Neural crest cell (in vitro differentiated cells): Measurements from ENCODE around the gene POLR3K. TPM values are rescaled to one million over a fixed set of nuclear protein-coding genes. Genes with fewer than 3 reads are reported as not detected.

Experiments
- DNase-seq: peaks from one replicate; pipeline ENCODE4 v3.0.0; 2021; ENCODE audit warnings: low read depth, mixed read lengths, low spot score
- H3K27ac Mint-ChIP-seq: one replicate; pipeline ENCODE4 v1.8.0; 2021; ENCODE audit warnings: mild to moderate bottlenecking, mixed read lengths; ENCODE audit not compliant: unreplicated experiment
- H3K27me3 Mint-ChIP-seq: 2 replicates; pipeline ENCODE4 v1.8.0; 2021; ENCODE audit warnings: low read depth, mild to moderate bottlenecking, mixed read lengths
- H3K36me3 Mint-ChIP-seq: 2 replicates; pipeline ENCODE4 v1.8.0; 2021; ENCODE audit warnings: low read depth, mild to moderate bottlenecking, mixed read lengths
- H3K4me1 Mint-ChIP-seq: 2 replicates; pipeline ENCODE4 v1.8.0; 2021; ENCODE audit warnings: mixed read lengths
- H3K4me3 Mint-ChIP-seq: one replicate; pipeline ENCODE4 v1.8.0; 2021; ENCODE audit warnings: mild to moderate bottlenecking, mixed read lengths
- H3K9me3 Mint-ChIP-seq: 2 replicates; pipeline ENCODE4 v1.8.0; 2021; ENCODE audit warnings: mixed read lengths
- total RNA-seq: library from RNA; stranded (reverse); gene quantifications from 2 replicates; pipeline ENCODE4 v1.2.1, GENCODE V29; 2021
- TF ChIP-seq, protein P1 (sequence below): fragments of 200-600 bp; sonication (generic); conservative IDR thresholded peaks from 2 replicates; pipeline ENCODE4 v1.5.0; 2021; ENCODE audit warnings: antibody characterized with exemption, mild to moderate bottlenecking

POLR3K gene
- total RNA-seq, 1 donor from 2014 or later = 36.7 TPM

DNA sequence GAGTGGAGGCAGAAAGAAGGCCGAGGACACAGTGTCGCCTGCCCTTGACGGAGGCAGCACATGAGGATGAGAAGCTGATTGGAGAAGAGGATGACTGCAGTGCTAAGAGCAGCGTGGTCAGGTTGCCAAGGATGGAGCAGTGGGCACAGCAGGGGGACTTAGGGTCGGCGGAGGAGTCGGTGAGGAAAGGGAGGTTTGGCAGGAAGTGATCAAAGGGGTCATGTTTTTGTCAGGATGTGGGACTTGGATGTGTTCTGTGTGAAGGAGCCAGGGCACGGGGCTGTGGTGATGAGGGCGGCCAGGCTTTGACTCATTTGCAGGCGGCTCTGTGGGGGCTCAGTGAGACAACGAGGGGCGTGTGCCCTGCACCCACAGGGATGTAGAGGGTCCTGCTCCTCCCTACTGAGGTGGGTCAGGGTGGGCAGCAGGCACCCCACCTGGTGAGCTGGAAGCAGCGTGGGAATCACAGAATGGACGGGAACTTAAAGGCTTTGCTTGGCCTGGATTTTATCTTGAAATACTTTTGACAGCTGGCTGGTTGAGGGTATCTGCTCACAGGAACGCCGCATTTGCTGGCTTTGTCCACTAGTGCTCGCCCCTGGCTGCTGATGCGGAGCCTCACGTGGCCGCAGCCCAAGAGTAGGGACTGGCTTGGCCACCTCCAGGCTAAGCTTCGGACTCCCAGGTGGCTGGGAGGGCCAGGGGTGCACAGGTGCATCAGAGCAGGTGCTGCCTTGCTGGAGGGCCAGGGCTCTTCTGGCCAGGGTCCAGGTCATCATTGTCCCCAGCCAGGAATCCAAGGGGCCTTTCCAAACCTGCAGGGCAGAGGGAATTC is 30.6 kb upstream of the POLR3K start:
- TF ChIP-seq, protein P1, sequence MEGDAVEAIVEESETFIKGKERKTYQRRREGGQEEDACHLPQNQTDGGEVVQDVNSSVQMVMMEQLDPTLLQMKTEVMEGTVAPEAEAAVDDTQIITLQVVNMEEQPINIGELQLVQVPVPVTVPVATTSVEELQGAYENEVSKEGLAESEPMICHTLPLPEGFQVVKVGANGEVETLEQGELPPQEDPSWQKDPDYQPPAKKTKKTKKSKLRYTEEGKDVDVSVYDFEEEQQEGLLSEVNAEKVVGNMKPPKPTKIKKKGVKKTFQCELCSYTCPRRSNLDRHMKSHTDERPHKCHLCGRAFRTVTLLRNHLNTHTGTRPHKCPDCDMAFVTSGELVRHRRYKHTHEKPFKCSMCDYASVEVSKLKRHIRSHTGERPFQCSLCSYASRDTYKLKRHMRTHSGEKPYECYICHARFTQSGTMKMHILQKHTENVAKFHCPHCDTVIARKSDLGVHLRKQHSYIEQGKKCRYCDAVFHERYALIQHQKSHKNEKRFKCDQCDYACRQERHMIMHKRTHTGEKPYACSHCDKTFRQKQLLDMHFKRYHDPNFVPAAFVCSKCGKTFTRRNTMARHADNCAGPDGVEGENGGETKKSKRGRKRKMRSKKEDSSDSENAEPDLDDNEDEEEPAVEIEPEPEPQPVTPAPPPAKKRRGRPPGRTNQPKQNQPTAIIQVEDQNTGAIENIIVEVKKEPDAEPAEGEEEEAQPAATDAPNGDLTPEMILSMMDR = no peak
- H3K27ac Mint-ChIP-seq = peak overlapping the region; percentile 35
- no peaks in the 10 kb centered on the region for H3K27me3 Mint-ChIP-seq
- H3K36me3 Mint-ChIP-seq = no peaks in the 10 kb centered on the region
- peaks cover 9% of the 10 kb centered on the region for H3K4me1 Mint-ChIP-seq
- DNase-seq = no peak
- H3K9me3 Mint-ChIP-seq = no peaks in the 10 kb centered on the region
- peak overlapping the region; percentile 45 for H3K4me3 Mint-ChIP-seq

DNA sequence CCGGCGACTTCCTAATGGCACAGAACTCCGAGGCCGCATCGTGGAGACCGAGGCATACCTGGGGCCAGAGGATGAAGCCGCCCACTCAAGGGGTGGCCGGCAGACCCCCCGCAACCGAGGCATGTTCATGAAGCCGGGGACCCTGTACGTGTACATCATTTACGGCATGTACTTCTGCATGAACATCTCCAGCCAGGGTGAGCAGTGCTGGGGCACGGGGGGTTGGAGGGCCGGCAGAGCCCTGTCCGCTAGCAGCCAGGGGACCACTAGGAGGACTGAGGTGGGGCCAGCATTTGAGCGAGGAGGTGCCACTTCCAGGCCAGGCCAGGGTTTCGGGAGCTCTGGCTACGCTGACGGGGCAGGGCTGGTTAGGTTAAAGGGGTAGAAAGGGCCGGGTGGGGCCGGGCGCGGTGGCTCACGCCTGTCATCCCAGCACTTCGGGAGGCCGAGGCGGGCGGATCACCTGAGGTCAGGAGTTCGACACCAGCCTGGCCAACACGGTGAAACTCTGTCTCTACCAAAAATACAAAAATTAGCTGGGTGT is 29.7 kb upstream of the POLR3K start:
- Mint-ChIP-seq H3K27ac (no peak overlapping the region), H3K4me3 (no peak overlapping the region), H3K9me3 (no peaks in the 10 kb centered on the region), H3K36me3 (no peaks in the 10 kb centered on the region), H3K27me3 (no peaks in the 10 kb centered on the region), H3K4me1 (peaks cover 14% of the 10 kb centered on the region)
- TF ChIP-seq, protein P1 = no peak
- no peak for DNase-seq

DNA sequence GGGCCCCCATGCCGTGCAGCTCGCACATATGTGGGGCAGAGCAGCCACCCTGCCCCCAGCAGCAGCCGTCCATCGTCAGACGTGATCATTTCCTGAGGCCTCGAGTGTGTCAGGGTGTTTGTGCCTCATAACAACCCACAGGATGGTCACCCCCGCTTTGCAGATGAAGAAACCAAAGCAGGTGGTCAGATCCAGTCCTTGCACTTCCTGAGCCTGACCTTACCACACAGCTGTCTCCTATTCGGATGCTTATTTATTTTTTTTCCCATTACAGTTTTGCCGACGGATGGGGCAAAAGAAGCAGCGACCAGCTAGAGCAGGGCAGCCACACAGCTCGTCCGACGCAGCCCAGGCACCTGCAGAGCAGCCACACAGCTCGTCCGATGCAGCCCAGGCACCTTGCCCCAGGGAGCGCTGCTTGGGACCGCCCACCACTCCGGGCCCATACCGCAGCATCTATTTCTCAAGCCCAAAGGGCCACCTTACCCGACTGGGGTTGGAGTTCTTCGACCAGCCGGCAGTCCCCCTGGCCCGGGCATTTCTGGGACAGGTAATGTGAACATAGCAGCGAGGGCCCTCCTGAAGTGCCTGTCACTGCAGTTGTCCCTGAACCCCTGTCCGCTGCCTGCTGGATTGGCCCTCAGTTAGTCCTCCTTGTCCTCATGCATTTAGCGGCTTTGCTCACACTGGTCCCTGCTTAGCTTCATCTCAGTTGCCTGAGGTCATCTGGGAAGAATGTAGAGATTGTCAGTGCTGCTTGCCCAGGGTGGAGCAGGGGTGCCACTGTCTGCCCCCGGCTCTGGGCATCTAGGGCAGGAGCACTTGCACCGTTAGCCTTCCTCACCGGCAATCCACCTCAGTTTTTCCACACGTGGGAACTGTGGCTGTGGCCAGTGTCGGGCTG is 26.0 kb upstream of the POLR3K start:
- no peaks in the 10 kb centered on the region for H3K27me3 Mint-ChIP-seq
- H3K9me3 Mint-ChIP-seq = no peaks in the 10 kb centered on the region
- peak overlapping the region; percentile 90 for H3K4me3 Mint-ChIP-seq
- H3K36me3 Mint-ChIP-seq = no peaks in the 10 kb centered on the region
- TF ChIP-seq, protein P1 = no peak
- DNase-seq = no peak
- no peak overlapping the region for H3K27ac Mint-ChIP-seq
- H3K4me1 Mint-ChIP-seq = peaks cover 41% of the 10 kb centered on the region

DNA sequence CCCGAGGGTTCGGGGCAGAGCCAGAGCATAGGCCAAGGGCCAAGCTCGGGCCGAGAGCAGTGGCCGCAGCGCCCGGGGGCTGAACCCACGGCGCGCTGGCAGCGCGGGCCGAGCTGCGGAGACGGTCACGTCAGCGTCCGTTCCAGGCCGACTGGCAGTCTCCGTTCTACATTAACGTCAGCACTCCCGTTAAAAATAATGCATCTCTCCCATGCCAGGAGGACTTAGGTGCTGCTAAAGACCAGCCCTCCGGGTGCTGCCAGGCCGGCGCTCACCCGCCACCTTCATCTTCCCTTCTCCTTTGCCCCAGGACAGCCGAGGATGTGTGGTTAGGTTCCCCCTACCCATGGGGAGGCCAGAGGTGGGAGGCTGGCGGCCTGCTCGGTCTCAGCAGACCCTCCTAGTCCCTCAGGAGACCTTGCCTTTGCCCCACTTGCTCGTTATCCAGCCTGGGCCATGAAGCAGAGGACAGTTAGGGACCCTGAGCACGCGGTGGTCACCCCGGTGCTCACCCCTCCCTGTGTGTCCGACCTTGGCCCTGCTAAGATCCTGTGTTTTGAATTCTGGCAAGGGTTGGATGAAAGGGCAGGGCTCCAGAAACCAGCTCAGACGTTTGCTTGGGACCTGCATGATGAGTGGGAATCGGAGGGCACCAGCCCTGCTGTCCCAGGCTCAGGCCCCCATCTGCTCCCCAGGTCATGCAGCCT is 25.2 kb upstream of the POLR3K start:
- Mint-ChIP-seq H3K9me3 (no peaks in the 10 kb centered on the region), H3K36me3 (no peaks in the 10 kb centered on the region), H3K4me1 (peaks cover 44% of the 10 kb centered on the region), H3K27ac (peak overlapping the region; percentile 90), H3K4me3 (peak overlapping the region; percentile 90), H3K27me3 (no peaks in the 10 kb centered on the region)
- DNase-seq = no peak
- TF ChIP-seq, protein P1 = no peak
